ENCODE measurements around the gene B3GNT5.

B3GNT5 gene

GRCh38 chr3:183268366-183268765 lies 15.3 kb downstream of the B3GNT5 start:
- TF ChIP-seq TAF1 (IDR thresholded peaks at IDR 0.05; ENCODE audit: borderline replicate concordance, insufficient read depth, low read length) (no peak), SIN3A (IDR thresholded peaks at IDR 0.05; ENCODE audit: borderline replicate concordance, insufficient read depth, low read length) (no peak), POLR2AphosphoS5 (IDR thresholded peaks at IDR 0.05; ENCODE audit: low read depth, low read length) (no peak), FOXP2 (optimal IDR thresholded peaks at IDR 0.05; ENCODE audit: borderline replicate concordance, extremely low read depth, extremely low read length, insufficient read depth) (no peak)
- TF ChIP-seq, protein P1, sequence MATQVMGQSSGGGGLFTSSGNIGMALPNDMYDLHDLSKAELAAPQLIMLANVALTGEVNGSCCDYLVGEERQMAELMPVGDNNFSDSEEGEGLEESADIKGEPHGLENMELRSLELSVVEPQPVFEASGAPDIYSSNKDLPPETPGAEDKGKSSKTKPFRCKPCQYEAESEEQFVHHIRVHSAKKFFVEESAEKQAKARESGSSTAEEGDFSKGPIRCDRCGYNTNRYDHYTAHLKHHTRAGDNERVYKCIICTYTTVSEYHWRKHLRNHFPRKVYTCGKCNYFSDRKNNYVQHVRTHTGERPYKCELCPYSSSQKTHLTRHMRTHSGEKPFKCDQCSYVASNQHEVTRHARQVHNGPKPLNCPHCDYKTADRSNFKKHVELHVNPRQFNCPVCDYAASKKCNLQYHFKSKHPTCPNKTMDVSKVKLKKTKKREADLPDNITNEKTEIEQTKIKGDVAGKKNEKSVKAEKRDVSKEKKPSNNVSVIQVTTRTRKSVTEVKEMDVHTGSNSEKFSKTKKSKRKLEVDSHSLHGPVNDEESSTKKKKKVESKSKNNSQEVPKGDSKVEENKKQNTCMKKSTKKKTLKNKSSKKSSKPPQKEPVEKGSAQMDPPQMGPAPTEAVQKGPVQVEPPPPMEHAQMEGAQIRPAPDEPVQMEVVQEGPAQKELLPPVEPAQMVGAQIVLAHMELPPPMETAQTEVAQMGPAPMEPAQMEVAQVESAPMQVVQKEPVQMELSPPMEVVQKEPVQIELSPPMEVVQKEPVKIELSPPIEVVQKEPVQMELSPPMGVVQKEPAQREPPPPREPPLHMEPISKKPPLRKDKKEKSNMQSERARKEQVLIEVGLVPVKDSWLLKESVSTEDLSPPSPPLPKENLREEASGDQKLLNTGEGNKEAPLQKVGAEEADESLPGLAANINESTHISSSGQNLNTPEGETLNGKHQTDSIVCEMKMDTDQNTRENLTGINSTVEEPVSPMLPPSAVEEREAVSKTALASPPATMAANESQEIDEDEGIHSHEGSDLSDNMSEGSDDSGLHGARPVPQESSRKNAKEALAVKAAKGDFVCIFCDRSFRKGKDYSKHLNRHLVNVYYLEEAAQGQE (IDR thresholded peaks at IDR 0.05; ENCODE audit: insufficient read depth in 1 of 2, low read depth in 2 of 2, low read length in 2 of 2), result no peak

- TF ChIP-seq SIN3A (IDR thresholded peaks at IDR 0.05; ENCODE audit: borderline replicate concordance, insufficient read depth, low read length) (no peak), TAF1 (IDR thresholded peaks at IDR 0.05; ENCODE audit: borderline replicate concordance, insufficient read depth, low read length) (no peak), FOXP2 (optimal IDR thresholded peaks at IDR 0.05; ENCODE audit: borderline replicate concordance, extremely low read depth, extremely low read length, insufficient read depth) (no peak)
Measured at GRCh38 chr3:183269345-183269744, 16.3 kb downstream of the B3GNT5 start.

GRCh38 chr3:183270344-183270743 lies 17.3 kb downstream of the B3GNT5 start:
- no peak for TF ChIP-seq TAF1 (IDR thresholded peaks at IDR 0.05; ENCODE audit: borderline replicate concordance, insufficient read depth, low read length)
- no peak for TF ChIP-seq POLR2AphosphoS5 (IDR thresholded peaks at IDR 0.05; ENCODE audit: low read depth, low read length)
- TF ChIP-seq FOXP2 (optimal IDR thresholded peaks at IDR 0.05; ENCODE audit: borderline replicate concordance, extremely low read depth, extremely low read length, insufficient read depth), result no peak
- TF ChIP-seq, protein P1 (IDR thresholded peaks at IDR 0.05; ENCODE audit: insufficient read depth in 1 of 2, low read depth in 2 of 2, low read length in 2 of 2), result no peak
- no peak for TF ChIP-seq SIN3A (IDR thresholded peaks at IDR 0.05; ENCODE audit: borderline replicate concordance, insufficient read depth, low read length)

DNA sequence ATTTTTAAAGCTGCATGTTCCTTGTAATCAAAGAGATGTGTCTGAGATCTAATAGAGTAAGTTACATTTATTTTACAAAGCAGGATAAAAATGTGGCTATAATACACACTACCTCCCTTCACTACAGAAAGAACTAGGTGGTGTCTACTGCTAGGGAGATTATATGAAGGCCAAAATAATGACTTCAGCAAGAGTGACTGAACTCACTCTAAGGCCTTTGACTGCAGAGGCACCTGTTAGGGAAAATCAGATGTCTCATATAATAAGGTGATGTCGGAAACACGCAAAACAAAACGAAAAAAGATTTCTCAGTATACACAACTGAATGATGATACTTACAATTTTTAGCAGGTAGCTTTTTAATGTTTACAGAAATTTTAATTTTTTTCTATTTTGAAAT lies 19.1 kb downstream of the B3GNT5 start:
- TF ChIP-seq, protein P1 (IDR thresholded peaks at IDR 0.05; ENCODE audit: insufficient read depth in 1 of 2, low read depth in 2 of 2, low read length in 2 of 2), result no peak
- TF ChIP-seq TAF1 (IDR thresholded peaks at IDR 0.05; ENCODE audit: borderline replicate concordance, insufficient read depth, low read length) (no peak), FOXP2 (optimal IDR thresholded peaks at IDR 0.05; ENCODE audit: borderline replicate concordance, extremely low read depth, extremely low read length, insufficient read depth) (no peak), SIN3A (IDR thresholded peaks at IDR 0.05; ENCODE audit: borderline replicate concordance, insufficient read depth, low read length) (no peak), POLR2AphosphoS5 (IDR thresholded peaks at IDR 0.05; ENCODE audit: low read depth, low read length) (no peak)

- TF ChIP-seq SIN3A (IDR thresholded peaks at IDR 0.05; ENCODE audit: borderline replicate concordance, insufficient read depth, low read length), result no peak
- no peak for TF ChIP-seq FOXP2 (optimal IDR thresholded peaks at IDR 0.05; ENCODE audit: borderline replicate concordance, extremely low read depth, extremely low read length, insufficient read depth)
- no peak for TF ChIP-seq TAF1 (IDR thresholded peaks at IDR 0.05; ENCODE audit: borderline replicate concordance, insufficient read depth, low read length)
- no peak for TF ChIP-seq POLR2AphosphoS5 (IDR thresholded peaks at IDR 0.05; ENCODE audit: low read depth, low read length)
- TF ChIP-seq, protein P1 (IDR thresholded peaks at IDR 0.05; ENCODE audit: insufficient read depth in 1 of 2, low read depth in 2 of 2, low read length in 2 of 2), result no peak
Measured at GRCh38 chr3:183272791-183273190, 19.7 kb downstream of the B3GNT5 start.
